ENCODE data around the gene ICAM2.

ICAM2 gene

GRCh38 chr17:64020056-64020766 lies at the start of gene ICAM2:
ICAM2 (minus strand) TSS chr17:64020633; CDS start chr17:64006691, 13,942 bp downstream.
- DNase-seq: no peak

GRCh38 chr17:64070213-64070612 lies 49.8 kb upstream of the ICAM2 start:
- no peak for DNase-seq

GRCh38 chr17:64069143-64069542 lies 48.7 kb upstream of the ICAM2 start:
- no peak for DNase-seq

GRCh38 chr17:64067657-64068056 lies 47.2 kb upstream of the ICAM2 start:
- DNase-seq: no peak

DNA sequence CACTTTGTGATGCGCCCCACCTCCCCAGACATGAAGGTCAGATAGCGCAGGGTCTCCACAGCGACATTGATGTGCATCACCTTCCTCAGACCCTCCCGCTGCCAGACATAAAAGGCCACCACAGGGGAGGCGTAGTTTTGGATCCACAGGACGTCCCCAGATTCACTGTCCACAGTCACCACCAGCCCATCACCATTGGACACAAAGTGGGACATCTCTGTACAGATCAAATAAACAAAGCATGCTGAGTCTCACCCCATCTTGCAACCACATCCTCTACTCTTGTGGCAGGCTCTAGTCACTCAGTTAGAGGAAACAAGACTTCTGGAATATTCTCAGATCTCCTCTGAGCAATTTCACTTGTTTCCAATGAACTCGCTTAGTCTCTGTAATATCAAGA lies 46.3 kb upstream of the ICAM2 start:
- no peak for DNase-seq

DNA sequence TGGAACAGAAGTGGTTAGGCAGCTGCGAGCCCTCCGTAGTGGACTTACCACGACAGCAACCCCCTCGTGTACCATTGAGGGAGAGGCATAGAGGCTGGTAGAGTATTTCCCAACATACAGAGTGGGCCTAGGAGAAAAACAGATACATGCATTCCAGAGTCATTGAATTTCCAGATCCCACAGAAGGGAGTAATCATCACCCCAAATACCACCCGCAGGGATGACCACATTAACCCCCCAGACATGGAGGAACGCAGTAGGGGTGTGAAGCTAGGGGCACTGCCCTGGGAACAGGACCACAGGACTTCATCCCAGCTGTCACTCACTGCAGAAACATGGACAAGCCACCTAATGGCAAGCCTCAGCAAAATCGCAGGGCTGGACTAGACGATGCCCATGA lies 44.7 kb upstream of the ICAM2 start:
- DNase-seq: no peak

DNA sequence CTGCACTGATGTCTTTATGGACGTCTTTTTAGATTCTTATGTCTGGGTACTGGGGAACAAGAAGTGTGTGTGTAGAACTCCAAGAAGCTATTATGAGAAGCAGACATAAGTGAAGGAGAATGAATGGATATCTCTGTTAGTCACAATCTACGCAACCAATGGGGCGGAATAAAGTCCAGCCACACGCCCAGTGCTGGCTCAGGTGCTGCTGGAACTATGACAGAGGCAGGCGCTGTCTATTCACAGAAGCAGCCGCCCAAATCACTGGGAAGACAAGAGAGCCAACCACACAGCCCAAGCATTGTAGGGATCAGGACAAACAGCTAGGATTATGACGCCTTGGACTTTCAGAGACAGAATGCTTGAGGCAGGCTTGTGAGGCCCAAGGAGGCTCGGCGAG lies 43.9 kb upstream of the ICAM2 start:
- DNase-seq: no peak

GRCh38 chr17:64063766-64064224 lies 43.4 kb upstream of the ICAM2 start:
- DNase-seq: no peak

DNA sequence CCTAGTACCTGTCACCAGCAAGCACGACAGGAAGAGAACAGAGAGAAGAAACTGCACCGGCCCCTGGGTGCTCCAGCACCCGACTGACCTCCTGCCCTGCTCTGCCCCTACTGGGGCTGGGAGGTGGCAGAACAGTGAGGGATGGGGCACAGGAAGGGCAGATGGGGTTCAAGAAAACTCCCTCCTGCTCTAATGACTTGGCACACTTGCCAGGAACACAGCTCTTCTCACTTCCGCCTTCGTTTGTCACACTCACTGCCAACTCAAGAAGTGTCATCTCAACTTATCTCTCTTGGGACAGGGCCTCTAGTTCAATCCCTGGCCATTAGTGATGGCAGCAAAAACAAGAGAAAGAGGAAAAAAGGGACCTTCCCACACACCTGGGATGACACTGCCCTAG lies 42.7 kb upstream of the ICAM2 start:
- no peak for DNase-seq

GRCh38 chr17:64061178-64061898 lies 40.9 kb upstream of the ICAM2 start:
- no peak for DNase-seq

DNA sequence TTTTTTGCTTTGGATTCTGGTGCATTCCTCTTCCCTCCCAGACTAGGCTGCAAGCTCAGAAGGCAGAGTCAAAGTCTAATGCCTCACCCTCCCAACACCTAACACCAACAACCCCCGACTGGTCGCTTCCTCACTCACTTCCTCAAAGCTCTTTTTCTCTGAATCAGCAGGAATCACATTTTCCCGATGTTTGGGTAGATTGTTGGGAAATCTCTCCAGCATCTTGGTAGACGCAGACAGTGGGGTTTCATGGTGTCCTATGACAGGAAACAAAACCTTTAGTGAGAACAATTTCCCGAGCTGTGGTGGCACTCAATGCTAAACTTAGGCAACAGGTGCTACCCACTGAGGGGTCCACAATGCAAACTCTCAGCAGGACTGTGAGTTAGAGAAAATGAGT lies 39.9 kb upstream of the ICAM2 start:
- no peak for DNase-seq

DNA sequence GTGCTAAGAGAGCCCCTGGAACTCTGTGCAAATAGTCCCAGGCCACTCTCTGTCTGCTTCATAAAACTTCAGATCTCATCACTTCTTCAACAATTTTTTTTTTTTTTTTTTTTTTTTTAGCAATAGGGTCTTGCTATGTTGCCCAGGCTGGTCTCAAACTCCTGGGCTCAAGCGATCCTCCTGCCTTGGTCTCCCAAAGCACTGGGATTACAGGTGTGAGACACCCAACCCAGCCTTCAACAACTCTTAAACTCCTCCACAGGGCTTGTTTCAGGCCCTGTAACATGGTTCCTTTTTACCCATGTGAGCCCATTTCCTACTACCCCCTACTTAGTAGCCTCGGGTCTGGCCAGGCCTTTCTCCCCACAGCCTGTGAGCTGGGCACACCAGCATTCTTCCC lies 39.3 kb upstream of the ICAM2 start:
- DNase-seq: no peak

GRCh38 chr17:64058621-64059020 lies 38.2 kb upstream of the ICAM2 start:
- DNase-seq: no peak

DNA sequence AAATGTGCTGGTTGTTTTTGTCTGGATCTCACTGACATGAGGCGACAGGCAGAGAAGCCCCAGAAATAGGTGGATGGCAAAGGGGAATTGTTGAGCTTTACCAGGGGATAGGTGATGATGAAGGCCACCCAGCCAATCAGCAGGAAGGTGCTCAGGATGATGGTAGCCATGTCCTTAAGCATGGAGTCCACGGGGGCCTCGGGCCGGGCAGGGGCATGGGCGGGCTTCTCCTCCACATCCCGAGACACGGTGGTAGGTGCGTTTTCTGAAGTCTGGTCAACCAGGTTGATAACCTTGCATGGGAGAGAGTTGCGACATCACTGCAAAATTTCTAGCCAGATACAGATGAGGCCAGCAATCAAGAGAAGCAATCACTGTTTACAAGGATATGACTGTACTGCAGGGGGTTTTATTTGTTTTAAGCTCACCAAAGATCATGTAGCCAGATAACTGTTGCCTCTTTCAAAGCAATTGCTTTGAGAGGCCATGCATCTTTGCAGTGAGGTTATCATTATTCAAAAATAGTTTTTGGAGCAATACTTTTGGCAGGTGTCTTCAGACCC lies 37.3 kb upstream of the ICAM2 start:
- no peak for DNase-seq

- DNase-seq: no peak
These were observed 36.0 kb upstream of the ICAM2 start for GRCh38 chr17:64056269-64057005.

GRCh38 chr17:64055183-64056142 lies 35.0 kb upstream of the ICAM2 start:
- DNase-seq: no peak

- no peak for DNase-seq
These were observed 33.9 kb upstream of the ICAM2 start for GRCh38 chr17:64054304-64054703.

DNA sequence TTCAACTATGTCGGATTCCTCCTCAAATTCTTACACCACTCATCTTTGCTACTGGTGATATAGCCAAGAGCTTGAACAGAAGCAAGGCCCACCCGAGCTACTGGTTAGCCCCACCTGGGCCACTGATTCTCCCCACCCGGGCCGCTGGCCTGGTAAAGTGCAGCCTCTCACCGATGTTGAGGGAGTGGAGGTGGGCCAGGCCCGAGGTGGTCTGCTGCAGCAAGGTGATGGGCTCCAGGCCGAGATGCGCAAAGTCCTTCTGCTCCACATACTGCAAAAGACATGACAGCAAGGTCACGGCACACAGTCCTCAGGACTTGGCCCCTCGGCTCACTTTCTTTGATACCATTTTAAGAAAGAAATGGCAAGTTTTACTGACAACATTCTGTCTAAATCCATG lies 32.7 kb upstream of the ICAM2 start:
- no peak for DNase-seq

DNA sequence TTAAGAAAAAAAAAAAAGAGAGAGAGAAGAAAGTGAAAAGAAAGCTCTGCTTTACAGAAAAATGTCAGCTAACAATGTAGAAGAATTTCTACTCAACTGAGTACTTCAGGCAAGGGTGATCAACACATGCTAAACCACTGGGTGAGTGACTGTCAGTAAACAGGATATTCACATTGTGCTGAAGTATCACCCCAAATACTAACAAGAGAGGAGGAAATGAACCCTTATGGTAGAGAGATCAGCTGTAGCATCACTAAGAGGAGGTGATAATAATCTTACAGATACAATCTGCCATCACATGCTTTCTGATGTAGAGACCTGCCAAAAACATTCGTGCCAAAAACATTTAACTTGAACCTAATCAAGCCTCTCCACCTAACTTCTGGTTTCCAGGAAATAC lies 30.7 kb upstream of the ICAM2 start:
- no peak for DNase-seq

DNA sequence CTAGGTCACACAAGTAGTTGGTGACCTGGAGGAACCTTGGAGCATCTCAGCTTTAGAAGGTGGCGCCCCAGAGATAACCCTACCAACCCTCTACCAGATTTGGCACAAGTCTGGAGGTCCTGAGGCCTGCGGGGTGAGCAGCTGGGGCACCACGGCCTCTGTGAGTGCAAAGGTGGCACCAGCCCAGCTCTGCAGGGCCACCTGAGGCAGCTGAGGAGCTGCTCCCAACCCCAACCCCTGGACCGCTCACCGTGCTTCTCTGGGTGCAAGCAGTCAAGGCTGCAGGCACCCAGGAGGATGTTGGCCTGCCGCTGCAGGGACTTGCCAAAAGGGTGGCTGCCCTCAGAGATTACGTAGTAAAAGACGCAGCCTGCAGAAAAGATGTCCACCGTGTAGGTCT lies 28.4 kb upstream of the ICAM2 start:
- no peak for DNase-seq

DNA sequence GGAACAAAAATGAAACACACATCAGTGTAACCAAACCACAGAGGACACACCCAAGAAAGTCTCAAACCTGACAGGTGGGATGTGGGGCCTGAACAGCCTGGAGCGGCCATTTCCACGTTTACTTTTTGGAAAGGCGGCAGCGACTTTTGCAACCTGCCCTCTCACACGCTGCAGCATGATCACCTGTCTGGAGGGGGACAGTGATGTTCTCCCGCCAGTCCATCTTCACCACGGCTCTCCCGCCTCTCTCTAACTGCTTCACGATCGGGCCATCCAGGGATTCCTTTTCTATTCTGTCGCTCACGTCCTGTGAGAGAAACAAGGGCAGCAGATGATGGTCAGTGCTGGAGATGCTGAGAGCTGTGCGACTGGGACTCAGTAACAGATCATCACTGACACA lies 24.7 kb upstream of the ICAM2 start:
- DNase-seq: no peak
